Cardiac fibroblast (primary cell): Measurements from ENCODE around the gene RAB3C.

Experiments
- DNase-seq, 2 donors: peaks; one replicate each; pipeline versions ENCODE4 v3.0.0 to v3.0.0-alpha.2; 2010; ENCODE audit warnings: low read depth in 2 of 2
- H3K4me3 ChIP-seq, 2 donors: replicated peaks in 1 of 2; 1 replicate in 1 of 2; 2 replicates in 1 of 2; pipeline ENCODE4 v1.5.1; 2011; ENCODE audit warnings: low read depth in 2 of 2, low read length in 2 of 2, mild to moderate bottlenecking in 2 of 2, moderate library complexity in 1 of 2
- CTCF ChIP-seq: IDR thresholded peaks from one replicate; pipeline ENCODE4 v1.5.1; 2011; ENCODE audit warnings: low read depth, mild to moderate bottlenecking, low read length, inconsistent platforms

Gene RAB3C

GRCh38 chr5:58631895-58632294 is 49.0 kb downstream of the RAB3C start:
- no peak for DNase-seq
- TF ChIP-seq CTCF, result no peak
- no peak overlapping the region for H3K4me3 ChIP-seq

- no peak overlapping the region for H3K4me3 ChIP-seq
- no peak for DNase-seq
- no peak for TF ChIP-seq CTCF
Observed at GRCh38 chr5:58635416-58635815, 52.5 kb downstream of the RAB3C start.

GRCh38 chr5:58640011-58640410 is 57.1 kb downstream of the RAB3C start:
- no peak for DNase-seq
- no peak for TF ChIP-seq CTCF

GRCh38 chr5:58641533-58641932 is 58.7 kb downstream of the RAB3C start:
- TF ChIP-seq CTCF, result no peak
- DNase-seq, result no peak
- no peak overlapping the region for H3K4me3 ChIP-seq

More at GRCh38 chr5:58640011-58640410, 57.1 kb downstream of the RAB3C start:
- no peak overlapping the region for H3K4me3 ChIP-seq

GRCh38 chr5:58648846-58649245 is 66.0 kb downstream of the RAB3C start:
- no peak overlapping the region for H3K4me3 ChIP-seq
- TF ChIP-seq CTCF, result no peak
- DNase-seq, result no peak

GRCh38 chr5:58649716-58650115 is 66.8 kb downstream of the RAB3C start:
- TF ChIP-seq CTCF, result no peak
- DNase-seq, result no peak
- no peak overlapping the region for H3K4me3 ChIP-seq

- no peak overlapping the region for H3K4me3 ChIP-seq
- no peak for TF ChIP-seq CTCF
- no peak for DNase-seq
Observed at GRCh38 chr5:58653521-58653920, 70.6 kb downstream of the RAB3C start.
